GM19397 (cell line): Measurements from ENCODE around the gene GALNT17.
"Not testable (repeated sequence)": the region's sequence is repeated elsewhere in the genome, so short reads cannot be mapped to it uniquely, and the experiment has no call there.

Experiments used
- ATAC-seq: cut with Tn5 transposase; IDR thresholded peaks from one replicate; pipeline ENCODE4 v1.9.1; 2021; ENCODE audit warnings: mild to moderate bottlenecking, moderate library complexity; ENCODE audit not compliant: unreplicated experiment

Gene GALNT17

DNA sequence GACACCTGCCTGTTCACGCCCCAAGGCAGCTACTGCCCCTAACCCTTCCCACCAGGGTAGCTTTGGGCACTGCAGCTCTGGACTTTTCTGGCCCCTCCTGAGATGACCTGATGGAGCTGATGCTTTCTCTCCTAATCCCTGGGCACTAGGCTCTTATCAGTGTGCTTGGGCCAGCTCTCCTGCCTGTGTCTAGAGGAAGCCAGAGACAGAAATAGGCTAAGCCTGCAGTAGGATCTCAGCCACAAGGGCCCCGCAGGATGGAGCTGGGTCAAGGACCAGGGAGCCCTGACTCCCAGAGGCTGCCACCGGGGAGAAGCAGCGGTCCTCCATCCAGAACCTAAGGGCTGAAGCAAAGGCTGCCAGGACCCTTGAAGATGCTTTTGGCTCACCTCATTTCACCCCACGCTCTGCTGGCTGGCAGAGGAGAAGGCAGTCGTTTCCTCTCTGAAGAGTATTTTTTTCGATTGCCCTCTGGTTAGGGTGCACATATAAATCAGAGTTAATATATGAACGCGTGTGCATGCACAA lies 580.8 kb downstream of the GALNT17 start:
- no peak for ATAC-seq

DNA sequence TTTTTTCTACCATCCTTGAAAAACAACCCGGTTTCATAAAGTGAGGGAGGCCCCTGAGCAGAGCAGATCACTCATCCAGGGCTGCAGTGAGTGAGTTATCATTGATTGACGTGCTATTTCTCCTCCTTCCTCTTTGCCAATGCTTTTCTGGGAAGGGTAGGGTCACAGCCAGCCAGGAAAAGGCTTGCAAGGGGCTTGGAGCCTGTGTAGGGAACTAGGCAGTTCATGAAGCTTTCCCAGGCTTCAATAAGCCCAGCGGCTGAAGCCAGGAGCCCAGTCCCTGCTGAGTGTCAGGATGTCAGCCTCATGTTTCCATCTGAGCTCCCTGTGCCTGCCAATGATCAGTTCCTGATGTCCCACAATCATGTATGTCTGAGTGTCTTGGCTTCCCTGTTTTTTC lies 584.7 kb downstream of the GALNT17 start:
- ATAC-seq, result no peak

DNA sequence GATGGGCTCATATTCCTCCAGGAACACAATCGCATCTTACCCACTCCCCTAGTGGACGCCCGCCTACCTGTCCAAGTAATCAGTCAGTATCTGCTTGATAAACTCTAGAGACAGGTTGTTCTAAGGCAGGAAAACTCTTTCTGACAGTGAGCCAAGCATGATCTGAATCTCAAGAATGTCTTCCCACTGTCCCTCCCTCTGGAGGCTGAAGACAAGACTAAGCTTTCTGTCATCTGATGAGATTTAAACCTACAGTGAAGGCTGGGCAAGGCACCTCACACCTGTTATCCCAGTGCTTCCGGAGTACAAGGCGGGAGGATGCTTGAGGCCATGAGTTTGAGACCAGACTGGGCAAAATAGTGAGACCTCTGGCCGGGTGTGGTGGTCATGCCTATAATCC lies 586.6 kb downstream of the GALNT17 start:
- ATAC-seq, result no peak

DNA sequence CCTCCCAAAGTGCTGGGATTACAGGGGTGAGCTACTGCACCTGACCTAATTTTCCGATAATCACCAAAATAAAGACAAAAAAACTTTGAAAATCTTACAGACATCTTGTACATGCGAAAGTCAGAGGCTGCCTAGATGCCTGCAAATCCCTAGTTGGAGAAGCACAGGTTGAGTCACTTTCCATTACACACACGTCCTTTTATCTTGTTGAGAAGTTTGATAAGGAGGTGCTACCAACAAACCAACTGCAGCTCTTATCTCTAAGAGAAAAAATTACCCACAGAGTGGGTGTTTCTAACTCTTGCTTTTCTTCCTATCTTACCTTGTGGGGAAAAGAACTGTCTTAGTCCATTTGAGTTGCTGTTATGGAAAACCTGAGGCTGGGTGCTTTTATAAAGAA lies 589.8 kb downstream of the GALNT17 start:
- no peak for ATAC-seq

DNA sequence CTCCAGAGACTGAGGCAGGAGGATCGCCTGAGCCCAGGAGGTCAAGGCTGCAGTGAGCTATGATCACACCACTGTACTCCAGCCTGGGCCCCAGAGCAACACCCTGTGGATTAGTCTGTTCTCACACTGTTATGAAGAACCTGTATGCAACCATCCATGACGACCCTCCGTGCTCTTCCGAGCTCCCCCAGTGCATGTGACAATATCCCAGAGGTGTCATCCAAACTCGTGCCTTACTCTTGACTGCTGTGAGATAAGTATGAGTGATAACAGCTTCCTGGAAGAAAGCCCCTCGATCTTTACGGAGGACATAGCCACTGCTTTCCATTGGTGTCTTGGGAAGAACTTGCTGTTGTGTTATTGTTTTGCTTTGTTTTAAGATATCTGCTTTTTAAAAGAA lies 591.9 kb downstream of the GALNT17 start:
- no peak for ATAC-seq

DNA sequence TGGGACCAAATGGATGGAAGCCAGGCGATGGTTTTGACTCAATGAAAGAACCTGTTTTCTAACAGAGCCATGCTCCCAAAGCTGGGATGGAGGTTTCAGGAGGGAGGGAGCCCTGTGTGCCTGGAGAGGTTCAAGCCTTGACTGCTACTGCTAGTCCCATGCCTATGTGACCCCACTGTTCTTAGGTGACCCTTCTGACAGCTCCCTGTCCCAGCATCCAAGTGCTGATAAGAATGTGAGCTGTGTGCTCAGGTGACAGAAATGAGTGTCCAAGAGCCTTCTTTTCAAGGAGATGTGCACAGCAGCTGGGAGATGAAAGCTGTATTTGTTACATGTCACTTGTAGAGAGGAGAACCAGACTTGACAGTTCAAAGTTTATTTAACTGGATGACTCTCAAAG lies 595.4 kb downstream of the GALNT17 start:
- no peak for ATAC-seq

DNA sequence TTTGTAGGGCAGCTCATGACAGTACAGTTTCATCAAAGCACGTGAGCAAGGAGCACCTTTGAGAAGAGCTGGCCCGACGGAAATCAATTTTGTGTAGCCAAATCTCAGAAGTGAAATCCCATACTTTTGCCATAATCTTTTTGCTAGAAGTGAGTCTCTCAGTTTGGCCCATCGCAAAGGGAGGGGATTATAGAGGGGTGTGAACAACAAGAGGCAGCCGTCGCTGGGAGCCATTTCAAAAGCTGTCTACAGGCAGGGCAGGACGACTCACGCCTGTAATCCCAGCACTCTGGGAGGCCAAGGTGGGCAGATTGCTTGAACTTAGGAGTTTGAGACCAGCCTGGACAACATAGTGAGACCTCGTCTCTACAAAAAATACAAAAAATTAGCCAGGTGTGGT lies 599.8 kb downstream of the GALNT17 start:
- no peak for ATAC-seq

DNA sequence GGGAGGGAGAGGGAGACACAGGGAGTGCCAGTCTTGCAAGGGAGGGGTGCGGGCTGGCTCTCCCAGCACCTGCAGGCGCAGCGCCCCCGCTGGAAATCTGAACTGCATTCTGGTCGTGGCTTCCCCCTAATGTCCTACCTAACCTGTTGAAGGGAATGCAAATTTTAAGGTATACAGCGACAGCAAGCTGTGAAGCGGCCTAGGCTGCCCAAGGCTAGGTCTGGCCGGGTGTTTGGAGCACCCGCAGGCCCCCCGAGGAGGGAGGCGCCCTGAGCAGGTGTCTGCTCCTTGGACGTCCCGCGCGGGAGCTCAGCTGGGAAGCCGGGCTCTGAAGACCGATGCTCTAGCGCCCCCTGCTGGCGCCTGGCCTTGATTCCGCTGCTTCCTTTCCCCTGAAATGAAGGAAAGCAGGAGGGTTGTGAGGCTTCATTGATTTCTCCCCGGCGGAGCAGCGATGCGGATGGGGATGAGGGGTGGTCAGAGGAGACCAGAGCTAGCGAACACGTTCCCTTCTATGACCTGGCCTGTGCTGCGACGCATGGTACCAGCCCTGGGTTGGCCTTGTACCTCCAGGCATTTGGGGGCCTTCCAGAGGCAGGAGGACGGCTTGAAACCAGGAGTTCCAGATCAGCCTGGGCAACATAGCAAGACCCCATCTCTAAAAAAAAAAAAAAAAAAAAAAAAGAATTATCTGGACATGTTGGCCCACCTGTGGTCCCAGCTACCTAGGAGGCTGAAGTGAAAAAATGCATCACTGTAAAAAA lies 601.3 kb downstream of the GALNT17 start:
- ATAC-seq, result peak; percentile 43

DNA sequence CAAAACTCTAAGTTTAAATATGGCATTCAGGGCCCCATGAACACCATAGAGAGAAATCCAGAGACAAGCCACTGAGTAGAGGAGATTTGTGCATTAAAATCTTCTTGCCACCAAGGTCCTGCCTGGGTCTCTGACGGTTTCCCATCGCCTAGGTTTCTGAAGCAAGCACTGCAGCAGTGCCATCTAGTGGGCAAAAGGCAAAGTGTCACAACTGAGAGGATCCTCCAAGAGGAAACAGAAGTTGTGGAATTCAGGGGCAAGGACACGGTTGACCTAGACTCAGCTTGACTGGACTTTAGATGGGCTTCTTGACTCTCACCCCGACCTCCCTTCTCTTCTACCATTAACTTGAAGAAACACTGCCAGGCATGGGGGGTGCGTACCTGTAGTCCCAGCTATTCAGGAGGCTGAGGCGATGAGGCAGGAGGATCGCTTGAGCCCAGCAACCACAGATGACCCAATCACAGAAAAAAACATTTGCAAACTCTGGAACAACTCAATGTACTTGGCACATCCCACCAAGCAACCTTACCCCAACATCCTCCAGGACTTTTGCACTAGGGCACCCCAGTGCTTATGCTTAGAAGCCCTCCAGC lies 604.1 kb downstream of the GALNT17 start:
- no peak for ATAC-seq

DNA sequence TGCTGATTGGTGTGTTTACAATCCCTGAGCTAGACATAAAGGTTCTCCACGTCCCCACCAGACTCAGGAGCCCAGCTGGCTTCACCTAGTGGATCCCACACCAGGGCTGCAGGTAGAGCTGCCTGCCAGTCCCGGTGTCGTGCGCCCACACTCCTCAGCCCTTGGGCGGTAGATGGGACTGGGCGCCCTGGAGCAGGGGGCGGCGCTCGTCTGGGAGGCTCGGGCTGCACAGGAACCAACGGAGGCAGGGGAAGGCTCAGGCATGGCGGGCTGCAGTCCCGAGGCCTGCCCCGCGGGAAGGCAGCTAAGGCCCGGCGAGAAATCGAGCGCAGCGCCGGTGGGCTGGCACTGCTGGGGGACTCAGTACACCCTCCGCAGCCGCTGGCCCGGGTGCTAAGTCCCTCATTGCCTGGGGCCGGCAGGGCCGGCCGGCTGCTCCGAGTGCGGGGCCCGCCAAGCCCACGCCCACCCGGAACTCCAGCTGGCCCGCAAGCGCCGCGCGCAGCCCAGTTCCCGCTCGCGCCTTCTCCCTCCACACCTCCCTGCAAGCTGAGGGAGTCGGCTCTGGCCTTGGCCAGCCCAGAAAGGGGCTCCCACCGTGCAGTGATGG lies 606.1 kb downstream of the GALNT17 start:
- ATAC-seq, result not testable (repeated sequence)

DNA sequence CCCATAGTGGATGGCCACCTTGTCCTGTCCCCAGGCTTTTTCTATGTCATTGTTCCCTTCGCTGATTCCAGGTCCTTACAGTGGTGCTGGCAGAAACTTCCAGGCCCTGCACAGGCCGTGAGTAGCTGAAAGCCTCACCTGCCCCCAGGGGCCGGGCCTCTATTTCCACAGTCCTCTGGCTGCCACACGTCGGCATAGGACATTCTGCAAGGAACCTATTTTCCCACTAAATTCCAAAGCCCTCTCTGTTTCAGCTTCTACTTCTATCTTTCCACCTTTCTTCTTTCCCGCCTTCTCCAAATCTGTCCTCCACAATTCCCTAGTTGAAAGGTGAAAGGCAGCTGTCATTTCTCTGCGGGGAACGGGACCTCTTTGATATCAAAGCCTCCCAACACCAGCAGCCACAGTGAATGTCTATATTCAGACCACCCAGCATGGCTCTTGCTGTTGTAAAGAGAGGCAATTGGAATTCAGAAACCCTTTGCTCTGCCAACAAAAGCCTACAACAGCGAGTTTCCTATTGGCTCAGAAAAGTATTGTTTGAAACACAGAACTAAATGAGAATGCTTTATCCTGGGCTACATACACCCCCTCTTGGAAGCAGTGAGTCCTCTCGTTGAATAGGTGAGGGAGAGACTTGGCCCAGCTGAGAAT lies 607.7 kb downstream of the GALNT17 start:
- ATAC-seq, result no peak

DNA sequence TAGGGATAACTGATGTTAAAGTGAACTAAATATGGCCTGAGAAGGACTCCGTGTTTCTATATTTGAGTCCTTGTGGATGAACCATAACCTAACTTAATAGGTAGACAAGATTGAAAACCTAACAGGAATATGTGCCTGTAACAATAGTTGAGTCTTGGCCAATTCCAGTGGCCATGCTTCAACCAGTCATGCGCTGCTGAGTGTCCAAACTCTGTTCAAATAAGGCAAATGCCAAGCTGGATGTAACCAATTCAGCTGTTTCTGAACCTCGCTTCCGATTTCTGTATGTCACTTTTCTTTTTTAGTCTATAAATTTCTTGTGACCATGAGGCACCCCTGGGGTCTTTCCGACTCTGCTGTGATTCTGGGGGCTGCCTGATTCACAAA lies 608.2 kb downstream of the GALNT17 start:
- ATAC-seq, result no peak

DNA sequence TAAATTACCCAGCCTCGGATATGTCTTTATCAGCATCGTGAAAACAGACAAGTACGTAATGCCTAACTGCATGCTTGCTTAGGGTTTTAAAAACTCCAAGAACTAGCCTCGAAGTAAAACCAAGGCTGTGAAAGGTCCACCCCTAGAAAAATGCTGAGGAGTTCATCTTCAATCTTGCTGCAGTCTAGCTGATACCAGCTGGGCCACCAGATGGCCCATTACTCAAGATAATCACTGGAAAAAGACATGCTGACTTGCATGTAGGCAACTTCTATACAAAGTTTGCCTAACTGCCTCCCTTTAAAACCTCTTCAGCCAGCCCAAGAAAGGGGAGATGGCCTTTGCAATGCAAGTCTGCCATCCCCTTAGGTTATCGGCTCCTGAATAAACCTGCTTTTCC lies 614.1 kb downstream of the GALNT17 start:
- ATAC-seq, result no peak

DNA sequence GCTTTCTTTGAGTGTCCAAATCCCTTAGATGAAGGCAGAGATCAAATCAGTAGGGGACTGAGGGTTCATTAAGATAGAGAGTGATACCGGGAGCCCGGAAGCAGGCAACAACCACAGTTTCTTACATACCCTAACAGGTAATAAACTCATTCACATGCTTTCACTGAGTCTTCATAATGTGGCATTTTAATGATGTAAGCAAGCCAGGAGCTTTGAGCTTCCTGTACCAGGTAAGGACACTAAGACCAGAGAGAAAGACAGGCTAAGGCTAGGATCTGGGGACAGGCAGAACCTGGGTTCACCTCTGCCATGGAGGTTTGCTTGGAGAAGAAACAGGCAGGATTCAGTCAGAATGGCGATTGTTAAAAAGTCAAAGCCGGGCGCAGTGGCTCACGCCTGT lies 618.3 kb downstream of the GALNT17 start:
- ATAC-seq, result no peak

DNA sequence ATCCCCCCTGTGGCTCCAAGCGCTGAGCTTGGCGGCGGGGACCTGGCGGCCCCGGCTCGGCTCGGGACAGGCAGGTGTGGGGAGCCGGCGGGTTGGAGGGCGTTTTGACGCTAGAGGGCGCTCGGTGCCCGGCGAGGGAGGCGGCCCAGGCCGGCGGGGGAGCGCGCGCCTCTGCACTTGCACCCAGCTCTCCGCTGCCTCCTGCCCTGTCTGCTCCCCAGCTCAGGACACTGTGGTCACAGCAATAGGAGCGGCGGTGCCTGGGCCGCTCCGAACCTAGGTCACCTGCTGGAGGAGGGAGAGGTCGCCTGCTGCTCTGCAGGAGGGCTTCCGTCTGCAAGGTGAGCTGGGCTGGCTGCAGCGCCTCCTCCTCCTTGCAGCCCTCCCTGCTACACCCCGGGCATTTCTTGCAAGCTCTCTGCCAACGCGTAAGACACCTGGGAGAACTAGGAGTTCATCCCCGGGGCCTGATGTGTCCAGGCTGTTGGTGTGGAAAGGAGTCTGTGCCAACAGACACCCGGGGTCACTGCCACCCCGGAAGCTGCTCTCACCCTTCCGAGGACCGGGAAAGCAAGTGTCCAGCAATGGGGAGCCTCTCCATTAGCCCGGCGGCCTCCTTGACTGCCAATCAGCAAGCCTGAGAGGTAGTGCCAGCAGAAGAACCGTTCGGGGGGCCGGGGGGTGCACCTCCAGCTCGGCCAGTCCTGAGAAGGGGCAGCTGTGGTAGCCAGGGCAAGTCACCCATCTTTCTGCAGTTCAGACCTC lies 620.4 kb downstream of the GALNT17 start:
- no peak for ATAC-seq

DNA sequence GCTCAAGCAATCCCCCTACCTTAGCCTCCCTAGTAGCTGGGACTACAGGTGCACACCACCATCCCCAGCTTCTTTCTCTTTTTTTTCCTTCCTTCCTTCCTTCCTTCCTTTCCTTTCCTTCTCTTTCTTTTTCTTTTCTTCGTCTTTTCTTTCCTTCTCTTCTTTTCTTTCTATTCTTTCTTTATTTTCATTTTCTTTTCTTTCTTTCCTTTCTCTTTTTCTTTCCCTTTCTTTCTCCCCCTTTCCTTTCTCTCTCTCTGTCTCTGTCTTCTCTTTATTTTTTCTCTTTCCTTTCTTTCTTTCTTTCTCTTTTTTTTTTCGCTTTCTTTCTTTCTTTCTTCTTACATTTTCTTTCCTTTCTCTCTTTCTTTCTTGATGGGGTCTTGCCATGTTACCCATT lies 621.3 kb downstream of the GALNT17 start:
- no peak for ATAC-seq

DNA sequence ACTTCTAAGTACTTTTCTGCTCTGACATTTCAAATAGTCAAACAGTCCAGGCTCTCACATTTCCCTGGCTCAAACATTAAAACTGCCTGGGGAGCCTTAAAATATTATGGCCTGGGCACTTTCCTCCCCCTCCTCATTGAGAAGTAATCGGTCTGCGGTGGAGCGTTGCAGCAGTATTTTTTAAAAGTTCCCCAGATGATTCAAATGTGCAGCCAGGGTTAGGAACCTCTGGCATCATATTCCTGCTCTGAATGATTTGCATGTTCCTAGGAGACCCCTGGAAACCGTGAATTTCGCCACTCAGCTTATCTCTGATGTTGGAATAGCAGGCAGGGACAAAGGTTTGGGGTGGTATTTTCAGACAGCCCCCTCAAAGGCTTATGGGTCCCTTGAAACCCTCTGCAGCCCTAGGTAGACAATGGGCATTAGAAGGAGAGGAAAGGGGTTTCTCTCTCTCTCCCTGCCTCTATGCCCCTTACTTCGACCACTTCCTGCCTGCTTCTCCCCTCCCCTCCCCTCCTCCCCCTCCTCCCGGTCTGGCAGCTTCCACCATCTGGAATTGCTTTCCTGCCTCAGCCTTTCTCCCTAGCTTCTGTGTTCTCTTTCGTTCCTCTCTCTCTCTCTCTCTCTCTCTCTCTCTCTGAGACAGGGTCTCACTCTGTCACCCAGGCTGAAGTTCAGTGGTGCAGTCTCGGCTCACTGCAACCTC lies 622.2 kb downstream of the GALNT17 start:
- ATAC-seq, result no peak

DNA sequence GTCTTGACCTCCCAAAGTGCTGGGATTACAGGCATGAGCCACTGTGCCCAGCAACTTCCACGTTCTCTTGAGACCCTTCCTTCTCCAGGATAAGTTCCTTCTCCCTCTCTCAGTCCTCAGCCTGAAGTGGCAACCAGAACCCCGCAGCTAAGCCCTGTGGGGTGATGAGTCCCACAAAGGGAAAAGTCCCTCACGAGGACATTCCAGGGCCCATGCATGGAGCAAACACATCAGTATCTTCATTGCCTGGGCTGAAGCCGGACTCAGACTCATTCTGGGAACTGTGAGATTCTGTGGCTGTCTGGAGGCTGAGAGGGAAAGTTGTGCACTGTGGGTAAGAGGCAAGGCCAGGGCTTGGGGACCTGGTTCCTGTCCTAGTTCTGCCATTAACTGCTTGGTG lies 622.9 kb downstream of the GALNT17 start:
- ATAC-seq, result no peak

DNA sequence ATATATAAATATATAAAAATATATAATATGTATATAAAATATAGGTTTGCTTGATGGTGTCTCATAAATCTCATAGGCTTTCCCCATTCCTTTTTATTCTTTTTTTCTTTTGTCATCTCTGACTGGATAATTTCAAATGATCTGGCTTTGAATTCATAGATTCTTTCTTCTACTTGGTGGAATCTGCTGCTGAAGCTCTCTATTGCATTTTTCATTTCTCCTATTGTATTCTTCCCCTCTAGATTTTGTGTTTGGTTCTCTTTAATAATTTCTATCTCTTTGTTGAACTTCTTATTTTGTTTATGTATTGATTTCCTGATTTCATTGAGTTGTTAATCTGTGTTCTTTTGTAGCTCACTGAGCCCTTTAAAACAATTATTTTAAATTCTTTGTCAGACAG lies 629.4 kb downstream of the GALNT17 start:
- no peak for ATAC-seq
